Measurements from ENCODE around the gene MDFI.
A peak's percentile ranks its signal among the peaks of the same experiment; 100 is the strongest.

The MDFI gene

GRCh38 chr6:41694815-41695526 lies 56.7 kb downstream of the MDFI start:
- H3K9ac ChIP-seq (ENCODE audit: low read length) = no peak overlapping the region
- H3K36me3 ChIP-seq (ENCODE audit: insufficient read depth, low read length) = peaks cover 7% of the 10 kb centered on the region
- no peaks in the 10 kb centered on the region for H3K27me3 ChIP-seq (ENCODE audit: control insufficient read depth in 1 of 2, insufficient read depth in 2 of 2, low read length in 2 of 2)
- H3K4me1 ChIP-seq (ENCODE audit: insufficient read depth, low read length) = peaks cover 21% of the 10 kb centered on the region
- H3K9me3 ChIP-seq (ENCODE audit: low read length) = no peaks in the 10 kb centered on the region
- H3K27ac ChIP-seq (ENCODE audit: low read depth, low read length) = no peak overlapping the region
- no peak overlapping the region for H3K4me3 ChIP-seq (ENCODE audit: low read depth in 1 of 2, low read length in 2 of 2)

DNA sequence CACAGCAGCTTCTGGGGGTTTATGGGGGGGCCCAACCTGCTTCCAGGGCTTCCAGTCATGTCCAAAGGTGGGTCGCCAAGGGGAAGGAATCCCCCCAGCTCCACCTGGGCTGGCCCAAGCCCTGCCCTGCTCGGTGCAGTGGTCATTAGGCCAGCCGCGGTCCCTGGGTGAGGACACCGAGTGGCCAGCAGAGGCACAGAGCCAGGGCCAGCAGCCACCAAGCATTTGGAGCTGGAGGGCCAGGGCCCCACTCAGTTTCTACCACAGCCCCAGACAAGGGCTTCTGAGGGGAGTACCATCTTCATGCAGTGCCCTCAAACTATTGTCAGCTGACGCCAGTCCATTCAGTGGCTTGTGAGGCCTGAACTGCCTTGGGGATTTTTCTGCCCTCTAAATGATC lies 57.6 kb downstream of the MDFI start:
- Histone ChIP-seq H3K9me3 (ENCODE audit: low read length) (no peaks in the 10 kb centered on the region), H3K27me3 (ENCODE audit: control insufficient read depth in 1 of 2, insufficient read depth in 2 of 2, low read length in 2 of 2) (no peaks in the 10 kb centered on the region), H3K9ac (ENCODE audit: low read length) (no peak overlapping the region), H3K36me3 (ENCODE audit: insufficient read depth, low read length) (peaks cover under 1% of the 10 kb centered on the region), H3K4me3 (ENCODE audit: low read depth in 1 of 2, low read length in 2 of 2) (no peak overlapping the region), H3K27ac (ENCODE audit: low read depth, low read length) (no peak overlapping the region), H3K4me1 (ENCODE audit: insufficient read depth, low read length) (peaks cover 21% of the 10 kb centered on the region)

- no peaks in the 10 kb centered on the region for H3K9me3 ChIP-seq (ENCODE audit: low read length)
- H3K4me3 ChIP-seq (ENCODE audit: low read depth in 1 of 2, low read length in 2 of 2) = no peak overlapping the region
- no peak overlapping the region for H3K27ac ChIP-seq (ENCODE audit: low read depth, low read length)
- H3K4me1 ChIP-seq (ENCODE audit: insufficient read depth, low read length) = peaks cover 21% of the 10 kb centered on the region
- no peak overlapping the region for H3K9ac ChIP-seq (ENCODE audit: low read length)
- H3K27me3 ChIP-seq (ENCODE audit: control insufficient read depth in 1 of 2, insufficient read depth in 2 of 2, low read length in 2 of 2) = no peaks in the 10 kb centered on the region
- no peaks in the 10 kb centered on the region for H3K36me3 ChIP-seq (ENCODE audit: insufficient read depth, low read length)
Measured at GRCh38 chr6:41696788-41697187, 58.5 kb downstream of the MDFI start.

- Histone ChIP-seq H3K27me3 (ENCODE audit: control insufficient read depth in 1 of 2, insufficient read depth in 2 of 2, low read length in 2 of 2) (no peaks in the 10 kb centered on the region), H3K9me3 (ENCODE audit: low read length) (no peaks in the 10 kb centered on the region), H3K4me1 (ENCODE audit: insufficient read depth, low read length) (peaks cover 24% of the 10 kb centered on the region), H3K36me3 (ENCODE audit: insufficient read depth, low read length) (no peaks in the 10 kb centered on the region), H3K4me3 (ENCODE audit: low read depth in 1 of 2, low read length in 2 of 2) (no peak overlapping the region), H3K27ac (ENCODE audit: low read depth, low read length) (peak overlapping the region; percentile 7), H3K9ac (ENCODE audit: low read length) (no peak overlapping the region)
Measured at GRCh38 chr6:41697861-41698781, 59.9 kb downstream of the MDFI start.

GRCh38 chr6:41699063-41699462 lies 60.8 kb downstream of the MDFI start:
- no peaks in the 10 kb centered on the region for H3K36me3 ChIP-seq (ENCODE audit: insufficient read depth, low read length)
- H3K9me3 ChIP-seq (ENCODE audit: low read length) = no peaks in the 10 kb centered on the region
- H3K27ac ChIP-seq (ENCODE audit: low read depth, low read length) = peak overlapping the region; percentile 7
- H3K27me3 ChIP-seq (ENCODE audit: control insufficient read depth in 1 of 2, insufficient read depth in 2 of 2, low read length in 2 of 2) = no peaks in the 10 kb centered on the region
- peaks cover 30% of the 10 kb centered on the region for H3K4me1 ChIP-seq (ENCODE audit: insufficient read depth, low read length)
- H3K9ac ChIP-seq (ENCODE audit: low read length) = no peak overlapping the region
- no peak overlapping the region for H3K4me3 ChIP-seq (ENCODE audit: low read depth in 1 of 2, low read length in 2 of 2)

DNA sequence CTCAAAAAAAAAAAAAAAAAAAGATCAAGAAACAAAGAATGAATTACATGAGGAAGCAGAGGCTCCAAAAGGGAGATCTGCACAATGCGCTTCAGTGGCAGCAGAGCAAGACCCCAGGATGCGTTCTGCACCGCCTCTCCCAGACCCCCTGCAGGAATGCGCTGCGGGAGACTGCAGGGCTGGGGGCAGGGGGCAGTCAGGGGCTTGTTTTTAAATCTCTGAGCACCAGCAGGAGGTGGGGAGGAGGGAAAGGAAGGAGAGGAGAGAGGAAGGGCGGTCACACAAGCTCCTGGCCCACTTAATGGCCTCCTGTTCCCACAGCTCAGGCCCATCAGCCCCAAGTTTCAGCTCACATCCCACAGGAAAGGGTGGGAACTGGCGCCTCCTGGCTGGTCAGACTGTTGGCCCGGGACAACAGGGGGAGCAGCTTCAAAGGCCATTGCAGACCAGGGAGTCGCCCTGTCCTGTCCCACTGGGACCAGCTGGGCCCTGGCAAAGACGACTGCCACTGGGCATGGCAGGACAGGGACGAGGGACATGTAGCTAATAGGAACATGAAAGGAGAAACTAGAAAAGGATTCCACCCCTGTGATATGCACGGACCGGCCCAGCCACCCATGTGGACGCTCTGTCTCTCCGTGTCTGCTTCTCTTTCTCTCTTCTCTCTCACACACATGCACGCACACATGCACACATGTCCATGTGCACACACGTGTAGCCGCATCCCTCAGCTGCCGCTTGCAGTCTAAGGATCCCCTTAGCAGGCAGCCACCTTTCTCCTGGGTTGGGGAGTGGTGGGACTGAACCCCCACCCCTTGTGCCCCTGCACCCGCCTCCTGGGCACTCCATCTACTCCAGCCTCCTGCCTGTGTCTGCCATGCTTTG lies 62.4 kb downstream of the MDFI start:
- Histone ChIP-seq H3K9ac (ENCODE audit: low read length) (no peak overlapping the region), H3K36me3 (ENCODE audit: insufficient read depth, low read length) (no peaks in the 10 kb centered on the region), H3K27me3 (ENCODE audit: control insufficient read depth in 1 of 2, insufficient read depth in 2 of 2, low read length in 2 of 2) (no peaks in the 10 kb centered on the region), H3K27ac (ENCODE audit: low read depth, low read length) (no peak overlapping the region), H3K4me3 (ENCODE audit: low read depth in 1 of 2, low read length in 2 of 2) (no peak overlapping the region), H3K9me3 (ENCODE audit: low read length) (no peaks in the 10 kb centered on the region), H3K4me1 (ENCODE audit: insufficient read depth, low read length) (peaks cover 46% of the 10 kb centered on the region)

DNA sequence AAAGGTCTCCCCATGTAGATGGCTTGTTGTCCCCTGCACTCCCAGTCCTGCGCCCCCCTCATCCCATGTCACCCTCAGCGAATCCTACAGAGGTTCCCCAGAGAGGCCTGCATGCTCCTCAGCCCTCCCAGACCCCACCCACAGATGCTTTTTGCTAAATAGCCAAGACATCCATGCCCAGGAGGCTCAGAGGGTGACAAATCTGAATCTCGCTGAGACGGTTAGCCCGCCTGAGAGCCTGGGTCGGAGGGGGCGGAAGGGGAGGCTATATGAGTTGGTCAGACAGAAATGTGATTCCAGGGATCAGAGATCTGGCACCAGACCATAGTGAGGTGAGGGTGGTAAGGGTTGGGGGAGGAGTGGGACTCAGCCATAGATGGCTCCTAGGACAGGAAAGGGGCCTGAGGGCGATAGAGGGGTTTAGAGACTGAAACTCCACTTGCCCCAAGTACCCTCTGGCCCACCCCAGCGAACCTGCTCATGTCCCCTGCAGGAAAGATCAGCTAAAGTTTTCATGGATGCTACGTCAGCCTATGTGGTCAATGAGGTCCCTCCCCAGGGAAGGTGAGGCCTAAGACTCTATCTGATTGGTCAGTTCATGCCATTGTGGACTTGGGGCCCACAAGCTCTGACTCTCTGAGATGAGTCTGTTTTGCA lies 63.9 kb downstream of the MDFI start:
- peaks cover 62% of the 10 kb centered on the region for H3K4me1 ChIP-seq (ENCODE audit: insufficient read depth, low read length)
- H3K9me3 ChIP-seq (ENCODE audit: low read length) = no peaks in the 10 kb centered on the region
- H3K9ac ChIP-seq (ENCODE audit: low read length) = no peak overlapping the region
- no peak overlapping the region for H3K4me3 ChIP-seq (ENCODE audit: low read depth in 1 of 2, low read length in 2 of 2)
- H3K27ac ChIP-seq (ENCODE audit: low read depth, low read length) = peak overlapping the region; percentile 13
- H3K27me3 ChIP-seq (ENCODE audit: control insufficient read depth in 1 of 2, insufficient read depth in 2 of 2, low read length in 2 of 2) = no peaks in the 10 kb centered on the region
- H3K36me3 ChIP-seq (ENCODE audit: insufficient read depth, low read length) = no peaks in the 10 kb centered on the region

DNA sequence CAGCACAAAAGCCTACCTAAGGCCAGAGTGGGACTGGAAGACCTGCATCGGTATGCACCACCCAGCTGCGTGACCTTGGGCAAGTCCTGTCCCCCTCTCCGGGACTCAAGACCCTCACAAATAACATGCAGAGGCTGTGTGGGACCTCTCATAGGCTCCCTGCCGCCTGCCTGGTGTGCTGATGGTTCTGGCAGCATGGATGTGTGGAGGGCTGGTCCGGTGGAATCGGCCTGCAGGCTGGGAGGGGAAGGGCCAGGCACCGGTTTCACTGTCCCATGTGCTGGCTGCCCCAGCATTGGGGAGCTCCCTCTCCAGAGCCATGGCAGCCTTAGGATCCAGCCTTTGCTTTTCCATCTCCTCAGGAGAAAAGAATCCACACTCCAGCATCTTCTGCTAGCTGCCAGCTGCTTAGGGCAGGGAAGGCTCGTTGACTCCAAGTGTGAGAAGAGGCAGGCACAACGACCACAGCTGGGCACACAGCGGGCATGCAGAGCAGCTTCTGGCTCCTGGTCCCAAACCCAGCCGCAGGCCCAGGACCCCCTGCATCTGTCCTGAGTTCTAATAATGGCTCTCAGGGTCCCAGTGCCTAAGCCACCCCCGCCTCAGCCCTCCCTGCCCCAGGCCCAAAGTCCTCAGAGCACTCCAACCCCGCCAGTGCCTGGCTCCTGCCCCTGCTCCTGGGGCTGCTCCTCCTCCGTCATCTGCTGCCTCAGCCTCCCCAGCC lies 64.7 kb downstream of the MDFI start:
- H3K4me3 ChIP-seq (ENCODE audit: low read depth in 1 of 2, low read length in 2 of 2) = no peak overlapping the region
- H3K4me1 ChIP-seq (ENCODE audit: insufficient read depth, low read length) = peaks cover 66% of the 10 kb centered on the region
- no peaks in the 10 kb centered on the region for H3K27me3 ChIP-seq (ENCODE audit: control insufficient read depth in 1 of 2, insufficient read depth in 2 of 2, low read length in 2 of 2)
- peak overlapping the region; percentile 13 for H3K27ac ChIP-seq (ENCODE audit: low read depth, low read length)
- H3K9ac ChIP-seq (ENCODE audit: low read length) = no peak overlapping the region
- no peaks in the 10 kb centered on the region for H3K36me3 ChIP-seq (ENCODE audit: insufficient read depth, low read length)
- no peaks in the 10 kb centered on the region for H3K9me3 ChIP-seq (ENCODE audit: low read length)

Data from muscle layer of colon (tissue), 2 donors.